Small intestine (tissue), 7 donors: ENCODE measurements around the gene S100A2. TPM values are rescaled to one million over a fixed set of nuclear protein-coding genes. Genes with fewer than 3 reads are reported as not detected.

Source experiments
- DNase-seq, 2 donors: peaks; one replicate each; pipeline versions ENCODE4 v3.0.0 to v3.0.0-alpha.2; 2013
- FAIRE-seq: peaks from 2 replicates; lab custom pipeline; 2012; peaks lifted over from hg19 to GRCh38; lab: Jason Lieb, UNC
- H3K27ac ChIP-seq, 3 donors: one replicate each; pipeline ENCODE4 v1.5.1; 2013; ENCODE audit warnings: low read length in 2 of 3, mild to moderate bottlenecking in 2 of 3, control low read depth in 1 of 3, inconsistent platforms in 1 of 3, low read depth in 1 of 3, moderate library complexity in 1 of 3
- H3K27me3 ChIP-seq, 3 donors: one replicate each; pipeline ENCODE4 v1.6.1; 2013; ENCODE audit warnings: low read length in 3 of 3, inconsistent platforms in 1 of 3; ENCODE audit not compliant: control insufficient read depth in 3 of 3, insufficient read depth in 3 of 3
- H3K36me3 ChIP-seq, 3 donors: one replicate each; pipeline ENCODE4 v1.6.1; 2013; ENCODE audit warnings: low read length in 3 of 3, inconsistent platforms in 1 of 3, low read depth in 1 of 3, mild to moderate bottlenecking in 1 of 3, moderate library complexity in 1 of 3; ENCODE audit not compliant: control insufficient read depth in 3 of 3, insufficient read depth in 2 of 3
- H3K4me1 ChIP-seq, 3 donors: one replicate each; pipeline ENCODE4 v1.6.1; 2013; ENCODE audit warnings: low read length in 2 of 3, inconsistent platforms in 1 of 3, low read depth in 1 of 3, mild to moderate bottlenecking in 1 of 3, moderate library complexity in 1 of 3; ENCODE audit not compliant: control insufficient read depth in 3 of 3, insufficient read depth in 2 of 3
- H3K4me3 ChIP-seq, 3 donors: one replicate each; pipeline ENCODE4 v1.5.1; 2013; ENCODE audit warnings: low read length in 3 of 3, control low read depth in 1 of 3, inconsistent platforms in 1 of 3, low read depth in 1 of 3, mild to moderate bottlenecking in 1 of 3, moderate library complexity in 1 of 3
- H3K9me3 ChIP-seq, 2 donors: one replicate each; pipeline ENCODE4 v1.6.1; 2013; ENCODE audit warnings: low read depth in 1 of 2, low read length in 1 of 2; ENCODE audit not compliant: control insufficient read depth in 2 of 2, insufficient read depth in 1 of 2
- WGBS, 3 donors: extraction: QIAGEN DNeasy Blood & Tissue Kit; methylation state at CpG; one replicate each; pipeline ENCODE4 v1.1.7; 2013; 5-methylcytosine and 5-hydroxymethylcytosine counted together
- polyA plus RNA-seq, 4 donors: library from polyadenylated mRNA; stranded (reverse) in 3 of 4; unstranded in 1 of 4; fragments of 200-250 nt in 3 of 4; fragments of 120-200 nt in 1 of 4; gene quantifications; one replicate each; pipeline versions ENCODE4 v1.2.1 to v1.2.3, GENCODE V29; 2013
- donor health status: healthy with polysubstance abuse.
- donor health status: control.
- donor health status: control.
- donor health status: Bipolar disorder and iron deficiency.
- donor health status: healthy.

S100A2 gene
- polyA plus RNA-seq, 4 donors = 0.43 to 9.8 (median 4.5) TPM

- Histone ChIP-seq H3K9me3 (no peaks in the 10 kb centered on the region), H3K4me1 (peaks cover 0 to 1% (median 0%) of the 10 kb centered on the region in 3 donors), H3K36me3 (no peaks in the 10 kb centered on the region), H3K27me3 (no peaks in the 10 kb centered on the region), H3K27ac (no peak overlapping the region), H3K4me3 (no peak overlapping the region)
- WGBS, 3 donors = 43 to 78% (median 67%) methylated on average over 2 of the region's 2 CpGs
- FAIRE-seq (no peak), DNase-seq (no peak)
Observed at GRCh38 chr1:153560241-153560640, 5.4 kb downstream of the S100A2 start.

- H3K4me3 ChIP-seq = no peak overlapping the region
- no peaks in the 10 kb centered on the region for H3K4me1 ChIP-seq
- H3K27me3 ChIP-seq = no peaks in the 10 kb centered on the region
- DNase-seq = no peak
- no peaks in the 10 kb centered on the region for H3K9me3 ChIP-seq
- no peak for FAIRE-seq
- no peaks in the 10 kb centered on the region for H3K36me3 ChIP-seq
- no peak overlapping the region for H3K27ac ChIP-seq
- WGBS, 3 donors = 88 to 91% (median 90%) methylated on average over 3 of the region's 3 CpGs
Observed at GRCh38 chr1:153557877-153558276, 7.8 kb downstream of the S100A2 start.

GRCh38 chr1:153556348-153556747 is 9.3 kb downstream of the S100A2 start:
- FAIRE-seq (no peak), DNase-seq (no peak)
- 92 to 93% (median 92%) methylated on average over 1 of the region's 1 CpG for WGBS, 3 donors

GRCh38 chr1:153553830-153554541 is 11.7 kb downstream of the S100A2 start:
- H3K27ac ChIP-seq = no peak overlapping the region
- no peak overlapping the region for H3K4me3 ChIP-seq
- FAIRE-seq (no peak), DNase-seq (no peak)
- no peaks in the 10 kb centered on the region for H3K27me3 ChIP-seq
- no peaks in the 10 kb centered on the region for H3K36me3 ChIP-seq
- 70 to 86% (median 82%) methylated on average over 2 of the region's 2 CpGs for WGBS, 3 donors
- peaks cover 0 to 6% (median 5%) of the 10 kb centered on the region in 3 donors for H3K4me1 ChIP-seq
- no peaks in the 10 kb centered on the region for H3K9me3 ChIP-seq

More at GRCh38 chr1:153556348-153556747, 9.3 kb downstream of the S100A2 start:
- H3K4me1 ChIP-seq = no peaks in the 10 kb centered on the region
- no peak overlapping the region for H3K27ac ChIP-seq
- H3K36me3 ChIP-seq = no peaks in the 10 kb centered on the region
- H3K9me3 ChIP-seq = no peaks in the 10 kb centered on the region
- no peaks in the 10 kb centered on the region for H3K27me3 ChIP-seq
- no peak overlapping the region for H3K4me3 ChIP-seq

- H3K27me3 ChIP-seq = no peaks in the 10 kb centered on the region
- H3K36me3 ChIP-seq = no peaks in the 10 kb centered on the region
- WGBS, 3 donors = 91 to 93% (median 92%) methylated on average over 12 of the region's 12 CpGs
- no peak overlapping the region for H3K27ac ChIP-seq
- no peak for DNase-seq
- no peak overlapping the region for H3K4me3 ChIP-seq
- FAIRE-seq = no peak
- H3K9me3 ChIP-seq = no peaks in the 10 kb centered on the region
- peaks cover 0 to 10% (median 10%) of the 10 kb centered on the region in 3 donors for H3K4me1 ChIP-seq
Observed at GRCh38 chr1:153553096-153553495, 12.5 kb downstream of the S100A2 start.

- H3K27me3 ChIP-seq = no peaks in the 10 kb centered on the region
- no peak for DNase-seq
- WGBS, 3 donors = 85 to 92% (median 87%) methylated on average over 8 of the region's 8 CpGs
- no peak overlapping the region for H3K4me3 ChIP-seq
- no peak for FAIRE-seq
- H3K4me1 ChIP-seq = peaks cover 0 to 12% (median 10%) of the 10 kb centered on the region in 3 donors
- H3K36me3 ChIP-seq = no peaks in the 10 kb centered on the region
- no peaks in the 10 kb centered on the region for H3K9me3 ChIP-seq
- H3K27ac ChIP-seq = no peak overlapping the region
Observed at GRCh38 chr1:153552335-153552734, 13.3 kb downstream of the S100A2 start.

GRCh38 chr1:153550827-153551500 is 14.7 kb downstream of the S100A2 start:
- FAIRE-seq (no peak), DNase-seq (no peak)
- peaks cover 0 to 26% (median 10%) of the 10 kb centered on the region in 3 donors for H3K4me1 ChIP-seq
- no peaks in the 10 kb centered on the region for H3K36me3 ChIP-seq
- H3K9me3 ChIP-seq = no peaks in the 10 kb centered on the region
- 75 to 80% (median 77%) methylated on average over 10 of the region's 10 CpGs for WGBS, 3 donors
- H3K4me3 ChIP-seq = no peak overlapping the region
- no peaks in the 10 kb centered on the region for H3K27me3 ChIP-seq
- no peak overlapping the region for H3K27ac ChIP-seq

GRCh38 chr1:153550398-153550758 is 15.3 kb downstream of the S100A2 start:
- Histone ChIP-seq H3K9me3 (no peaks in the 10 kb centered on the region), H3K27me3 (no peaks in the 10 kb centered on the region), H3K4me3 (no peak overlapping the region), H3K4me1 (peaks cover 4 to 32% (median 10%) of the 10 kb centered on the region in 3 donors), H3K36me3 (no peaks in the 10 kb centered on the region), H3K27ac (no peak overlapping the region)
- WGBS, 3 donors = 89 to 100% (median 96%) methylated on average over 4 of the region's 4 CpGs
- DNase-seq (no peak), FAIRE-seq (no peak)
